Measurements from ENCODE around the gene C9orf50. TPM values are rescaled to one million over a fixed set of nuclear protein-coding genes. Genes with fewer than 3 reads are reported as not detected.

The C9orf50 gene
- total RNA-seq, 3 donors from 2014 or later, result not detected

DNA sequence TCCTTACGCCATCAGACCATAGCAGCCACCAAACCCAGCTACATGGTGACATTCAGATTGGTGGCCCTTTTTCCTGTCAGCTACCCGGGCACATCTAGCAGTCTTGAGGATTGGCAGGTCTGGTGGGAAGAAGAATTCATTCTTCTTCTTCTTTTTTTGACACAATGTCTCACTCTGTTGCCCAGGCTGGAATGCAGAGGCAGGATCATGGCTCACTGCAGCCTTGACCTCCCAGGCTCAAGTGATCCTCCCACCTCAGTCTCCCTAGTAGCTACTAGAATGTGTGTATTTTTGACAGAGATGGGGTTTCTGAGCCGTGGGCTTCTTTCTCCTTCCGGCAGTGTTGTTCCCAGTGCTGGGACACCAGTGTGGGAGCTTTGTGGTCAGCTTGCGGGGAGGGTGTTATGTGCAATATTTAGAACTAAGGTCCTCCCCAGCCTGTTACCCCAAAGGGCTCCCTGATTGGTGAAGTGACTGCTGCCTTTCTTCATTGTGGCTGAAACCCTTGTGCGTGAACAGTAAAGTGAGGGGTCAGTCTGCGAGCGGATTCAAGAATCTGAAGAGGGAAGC, 8.4 kb upstream of the C9orf50 start:
- peaks cover 8% of the 10 kb centered on the region for H3K36me3 Mint-ChIP-seq (ENCODE audit: insufficient read depth)
- no peaks in the 10 kb centered on the region for H3K27me3 Mint-ChIP-seq (ENCODE audit: low read depth)
- ATAC-seq (no peak), DNase-seq (no peak)
- H3K9me3 Mint-ChIP-seq, result no peaks in the 10 kb centered on the region
- peak overlapping the region; percentile 13 for H3K4me3 Mint-ChIP-seq
- H3K4me1 Mint-ChIP-seq (ENCODE audit: low read depth), result peaks cover 67% of the 10 kb centered on the region

DNA sequence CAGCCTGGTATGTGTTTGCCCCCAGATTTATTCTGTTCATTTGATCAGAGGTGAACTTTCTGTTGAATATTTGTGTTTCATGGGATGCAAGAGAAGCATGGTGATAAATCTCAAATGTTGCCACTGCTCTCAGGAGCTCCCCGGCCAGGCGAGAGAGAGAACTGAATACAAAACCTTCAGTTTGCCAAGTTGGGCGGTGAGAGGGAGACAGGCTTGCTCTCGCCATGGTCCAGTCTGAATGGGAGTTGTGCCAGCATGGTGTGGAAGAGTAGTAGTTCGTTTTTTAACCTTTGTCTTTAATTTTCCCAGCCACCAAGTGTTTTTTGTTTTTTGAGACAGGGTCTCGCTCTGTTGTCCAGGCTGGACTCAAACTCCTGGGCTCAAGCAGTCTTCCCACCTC, 7.8 kb upstream of the C9orf50 start:
- Mint-ChIP-seq H3K36me3 (ENCODE audit: insufficient read depth) (peaks cover 8% of the 10 kb centered on the region), H3K4me1 (ENCODE audit: low read depth) (peaks cover 71% of the 10 kb centered on the region)
- ATAC-seq, result no peak

DNA sequence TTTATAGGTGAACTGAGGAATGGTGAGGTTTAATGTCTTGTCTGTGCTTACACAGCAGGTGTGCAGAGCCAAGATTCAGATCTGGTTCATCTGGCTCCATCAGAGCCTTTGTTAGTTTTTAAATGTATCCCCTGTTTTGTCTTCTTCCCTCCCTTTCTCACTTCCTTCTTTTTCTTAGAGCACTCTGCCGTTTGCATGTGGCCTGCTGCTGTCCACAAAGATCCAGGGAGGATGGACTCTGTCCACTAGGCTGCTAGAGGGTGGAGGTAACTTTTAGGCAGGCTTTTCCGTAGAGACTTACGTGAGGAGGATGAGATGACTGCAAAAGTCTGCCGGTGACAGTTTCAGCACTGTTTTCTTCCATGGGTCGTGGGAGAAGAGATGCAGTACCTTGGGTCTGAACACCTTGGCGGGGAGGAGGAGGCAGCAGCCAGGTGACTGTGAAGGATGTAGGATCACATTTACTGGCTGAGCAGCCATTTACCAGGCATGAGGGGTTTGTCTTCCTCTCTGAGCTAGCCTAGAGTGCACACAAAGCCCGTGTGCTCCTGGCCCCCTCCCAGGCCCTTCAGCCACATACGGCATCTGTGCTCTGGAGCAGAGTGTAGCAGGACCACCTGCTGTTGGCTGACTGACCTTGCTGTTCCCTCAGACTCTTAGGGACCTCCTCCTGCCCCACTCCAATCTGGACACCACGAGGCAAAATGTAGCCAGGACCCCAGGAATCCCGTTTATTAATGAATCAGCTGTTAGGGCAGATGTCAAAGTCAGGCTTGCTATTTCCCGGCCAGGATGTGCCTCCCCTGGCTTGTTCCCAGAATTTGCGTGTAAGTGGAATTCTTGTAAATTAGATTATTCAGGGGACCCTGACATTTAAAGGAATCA, 6.9 kb upstream of the C9orf50 start:
- DNase-seq (no peak), ATAC-seq (no peak)
- H3K36me3 Mint-ChIP-seq (ENCODE audit: insufficient read depth), result peaks cover 8% of the 10 kb centered on the region
- peaks cover 71% of the 10 kb centered on the region for H3K4me1 Mint-ChIP-seq (ENCODE audit: low read depth)
- H3K27me3 Mint-ChIP-seq (ENCODE audit: low read depth), result no peaks in the 10 kb centered on the region
- H3K9me3 Mint-ChIP-seq, result no peaks in the 10 kb centered on the region
- peak overlapping the region; percentile 92 for H3K4me3 Mint-ChIP-seq

More for the DNA sequence above, 7.8 kb upstream of the C9orf50 start:
- no peaks in the 10 kb centered on the region for H3K9me3 Mint-ChIP-seq
- H3K4me3 Mint-ChIP-seq, result peak overlapping the region; percentile 38
- H3K27me3 Mint-ChIP-seq (ENCODE audit: low read depth), result no peaks in the 10 kb centered on the region
- DNase-seq, result no peak

DNA sequence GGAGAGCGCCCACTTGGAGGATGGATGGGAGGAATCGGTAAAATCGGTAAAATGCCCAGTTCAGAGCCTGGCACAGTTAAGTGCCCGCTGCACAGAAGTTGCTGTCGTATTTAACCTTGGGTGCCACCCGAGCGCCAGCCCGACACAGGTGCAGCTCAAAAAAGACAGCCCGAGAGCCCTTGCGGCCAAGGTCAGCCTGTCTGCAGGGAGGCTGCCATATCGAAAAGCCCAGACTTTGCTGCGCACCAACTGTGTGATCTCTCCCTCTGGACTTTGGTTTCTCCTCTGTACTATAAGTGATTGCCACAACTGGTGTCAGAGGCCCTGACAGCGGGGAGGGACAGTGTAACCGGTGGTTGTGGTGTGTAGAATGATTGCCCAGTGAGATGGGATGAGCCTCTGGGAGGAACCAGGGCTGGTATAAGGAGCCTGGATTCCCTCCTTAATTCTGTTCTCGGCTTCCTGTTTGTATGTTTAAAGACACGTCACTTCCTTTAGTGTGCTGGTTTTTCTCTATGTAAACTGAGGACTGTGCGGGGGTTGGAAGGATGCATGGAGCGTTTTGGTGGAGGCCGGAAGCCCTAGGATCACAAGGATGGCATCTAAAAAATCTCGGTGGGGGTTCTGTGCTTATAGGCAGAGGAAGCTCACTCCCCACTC, 5.9 kb upstream of the C9orf50 start:
- DNase-seq (no peak), ATAC-seq (peak; percentile 24 to 30)
- peaks cover 2% of the 10 kb centered on the region for H3K27me3 Mint-ChIP-seq (ENCODE audit: low read depth)
- H3K9me3 Mint-ChIP-seq, result no peaks in the 10 kb centered on the region
- H3K4me3 Mint-ChIP-seq, result peak overlapping the region; percentile 92
- peaks cover 8% of the 10 kb centered on the region for H3K36me3 Mint-ChIP-seq (ENCODE audit: insufficient read depth)
- peaks cover 64% of the 10 kb centered on the region for H3K4me1 Mint-ChIP-seq (ENCODE audit: low read depth)

GRCh38 chr9:129626079-129626624, 5.3 kb upstream of the C9orf50 start, which contains the start of gene NTMT1:
NTMT1 (plus strand) TSS chr9:129626163; CDS start chr9:129632704, 6,541 bp downstream.
- Mint-ChIP-seq H3K36me3 (ENCODE audit: insufficient read depth) (peaks cover 8% of the 10 kb centered on the region), H3K27me3 (ENCODE audit: low read depth) (peaks cover 8% of the 10 kb centered on the region), H3K9me3 (no peaks in the 10 kb centered on the region), H3K4me3 (peak within 1 kb of the TSS; percentile 92), H3K4me1 (ENCODE audit: low read depth) (peaks cover 59% of the 10 kb centered on the region)
- ATAC-seq, result peak; percentile 85 to 86
- peak; percentile 92 for DNase-seq

GRCh38 chr9:129624947-129625346, 4.0 kb upstream of the C9orf50 start:
- peak in 1 of 2 donors; percentile 12 for ATAC-seq
- Mint-ChIP-seq H3K27me3 (ENCODE audit: low read depth) (peaks cover 14% of the 10 kb centered on the region), H3K36me3 (ENCODE audit: insufficient read depth) (peaks cover 8% of the 10 kb centered on the region), H3K4me1 (ENCODE audit: low read depth) (peaks cover 52% of the 10 kb centered on the region), H3K9me3 (no peaks in the 10 kb centered on the region), H3K4me3 (peak overlapping the region; percentile 92)
- no peak for DNase-seq

DNA sequence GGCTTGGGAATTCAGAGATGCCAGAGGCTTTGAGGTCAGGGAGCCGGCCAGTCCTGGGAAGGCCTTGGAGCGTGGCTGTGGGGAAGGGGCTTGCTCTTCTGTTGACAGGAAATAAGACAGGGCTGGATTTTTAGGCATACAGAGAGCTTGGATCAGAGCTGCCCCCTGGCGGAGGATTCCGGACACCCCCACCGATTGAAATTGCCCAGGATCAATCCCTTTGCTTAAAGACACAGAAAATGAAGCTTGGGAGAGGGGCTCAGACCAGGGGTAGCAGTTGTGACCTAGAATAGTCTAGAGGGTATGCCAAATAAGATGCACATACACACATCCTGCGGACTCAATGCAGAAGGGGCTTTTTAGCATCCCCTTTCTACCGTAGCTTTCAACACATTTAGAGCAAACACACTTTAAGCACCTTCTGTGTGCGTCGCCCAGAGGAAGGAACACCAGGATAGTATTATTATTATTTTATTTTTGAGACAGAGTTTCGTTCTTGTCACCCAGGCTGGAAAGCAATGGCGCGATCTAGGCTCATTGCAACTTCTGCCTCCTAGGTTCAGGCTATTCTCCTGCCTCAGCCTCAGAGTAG, 3.4 kb upstream of the C9orf50 start:
- H3K9me3 Mint-ChIP-seq, result no peaks in the 10 kb centered on the region
- peak; percentile 69 for DNase-seq
- peak overlapping the region; percentile 92 for H3K4me3 Mint-ChIP-seq
- H3K36me3 Mint-ChIP-seq (ENCODE audit: insufficient read depth), result peaks cover 8% of the 10 kb centered on the region
- peaks cover 47% of the 10 kb centered on the region for H3K4me1 Mint-ChIP-seq (ENCODE audit: low read depth)
- no peak for ATAC-seq
- H3K27me3 Mint-ChIP-seq (ENCODE audit: low read depth), result peaks cover 19% of the 10 kb centered on the region

- H3K9me3 Mint-ChIP-seq, result no peaks in the 10 kb centered on the region
- peaks cover 6% of the 10 kb centered on the region for H3K36me3 Mint-ChIP-seq (ENCODE audit: insufficient read depth)
- no peak overlapping the region for H3K4me3 Mint-ChIP-seq
- peaks cover 40% of the 10 kb centered on the region for H3K4me1 Mint-ChIP-seq (ENCODE audit: low read depth)
- DNase-seq (no peak), ATAC-seq (no peak)
- peaks cover 24% of the 10 kb centered on the region for H3K27me3 Mint-ChIP-seq (ENCODE audit: low read depth)
Observed at GRCh38 chr9:129623331-129623730, 2.4 kb upstream of the C9orf50 start.

GRCh38 chr9:129619787-129620668, 873 bp downstream of the C9orf50 start:
- no peaks in the 10 kb centered on the region for H3K36me3 Mint-ChIP-seq (ENCODE audit: insufficient read depth)
- H3K27me3 Mint-ChIP-seq (ENCODE audit: low read depth), result peaks cover 24% of the 10 kb centered on the region
- peaks cover 18% of the 10 kb centered on the region for H3K4me1 Mint-ChIP-seq (ENCODE audit: low read depth)
- ATAC-seq (peak; percentile 44 to 49), DNase-seq (no peak)
- H3K9me3 Mint-ChIP-seq, result no peaks in the 10 kb centered on the region
- H3K4me3 Mint-ChIP-seq, result no peak overlapping the region

DNA sequence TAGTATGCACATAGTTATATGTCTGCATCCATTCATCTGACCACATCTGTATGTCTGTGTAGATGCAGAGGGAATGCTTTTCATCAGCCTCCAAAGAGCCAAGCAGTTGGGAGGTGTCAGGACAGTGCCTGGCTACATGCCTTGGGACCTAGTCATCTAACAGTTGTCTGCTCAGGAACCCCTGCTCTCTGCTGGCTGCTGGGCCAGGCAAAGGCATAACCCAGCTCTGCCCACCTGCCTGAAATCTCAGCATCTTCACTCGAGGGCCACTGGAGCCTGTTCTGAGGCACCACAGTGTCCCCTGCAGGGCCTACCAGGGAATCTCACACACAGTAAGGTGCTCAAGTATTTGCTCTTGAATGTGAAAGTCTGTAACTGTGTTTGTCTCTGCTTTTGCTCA, 3.7 kb downstream of the C9orf50 start:
- H3K27me3 Mint-ChIP-seq (ENCODE audit: low read depth), result peaks cover 24% of the 10 kb centered on the region
- H3K4me1 Mint-ChIP-seq (ENCODE audit: low read depth), result peaks cover 8% of the 10 kb centered on the region
- H3K9me3 Mint-ChIP-seq, result no peaks in the 10 kb centered on the region
- DNase-seq (no peak), ATAC-seq (peak in 1 of 2 donors; percentile 27)
- no peak overlapping the region for H3K4me3 Mint-ChIP-seq
- no peaks in the 10 kb centered on the region for H3K36me3 Mint-ChIP-seq (ENCODE audit: insufficient read depth)

DNA sequence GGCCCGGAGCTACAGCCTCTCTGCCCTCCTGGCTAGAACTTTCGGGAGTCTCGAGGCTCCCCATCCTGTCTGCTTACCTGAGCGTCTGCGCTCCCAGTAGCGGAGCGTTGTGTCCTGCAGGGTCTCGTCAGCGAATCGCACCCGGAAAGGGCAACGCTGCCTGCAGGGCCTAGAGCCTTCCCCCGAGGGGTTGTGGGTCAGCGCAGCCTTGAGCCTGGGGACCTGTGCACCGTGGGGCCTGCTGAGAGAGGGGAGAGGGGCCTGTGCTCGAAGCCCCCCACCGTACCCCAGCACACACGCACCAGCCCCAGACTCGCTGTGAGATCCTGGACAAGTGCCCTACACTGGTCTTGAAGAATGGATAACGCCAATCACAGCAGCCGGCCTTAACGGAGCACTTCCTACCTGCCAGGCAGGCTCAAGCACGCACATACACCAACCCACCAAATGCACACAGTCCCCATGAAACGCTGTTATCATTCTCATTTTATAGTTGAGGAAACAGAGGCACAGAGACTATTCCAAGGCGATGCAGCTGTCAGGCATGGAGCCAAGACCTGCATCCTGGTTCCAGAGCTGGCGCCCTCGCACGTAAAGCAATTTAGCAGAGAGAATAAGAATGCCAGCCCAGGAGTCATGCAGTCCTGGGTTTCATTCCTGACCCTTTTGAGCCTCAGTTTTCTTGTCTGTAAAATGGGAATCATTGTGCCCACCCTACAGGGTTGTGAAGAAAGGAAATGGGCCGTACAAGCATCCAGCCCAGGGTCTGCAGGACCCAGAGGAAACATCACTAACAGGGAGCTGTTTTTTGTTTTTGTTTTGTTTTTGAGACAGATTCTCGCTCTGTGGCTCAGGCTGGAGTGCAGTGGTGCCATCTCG, 5.3 kb downstream of the C9orf50 start:
- H3K36me3 Mint-ChIP-seq (ENCODE audit: insufficient read depth), result no peaks in the 10 kb centered on the region
- peaks cover 11% of the 10 kb centered on the region for H3K27me3 Mint-ChIP-seq (ENCODE audit: low read depth)
- H3K9me3 Mint-ChIP-seq, result no peaks in the 10 kb centered on the region
- H3K4me1 Mint-ChIP-seq (ENCODE audit: low read depth), result peaks cover 9% of the 10 kb centered on the region
- no peak for ATAC-seq
- H3K4me3 Mint-ChIP-seq, result no peak overlapping the region
- DNase-seq, result no peak

GRCh38 chr9:129614932-129615331, 6.0 kb downstream of the C9orf50 start:
- ATAC-seq (no peak), DNase-seq (no peak)
- Mint-ChIP-seq H3K9me3 (no peaks in the 10 kb centered on the region), H3K4me1 (ENCODE audit: low read depth) (peaks cover 9% of the 10 kb centered on the region), H3K4me3 (no peak overlapping the region), H3K36me3 (ENCODE audit: insufficient read depth) (no peaks in the 10 kb centered on the region), H3K27me3 (ENCODE audit: low read depth) (peaks cover 10% of the 10 kb centered on the region)

Measured in activated T-cell treated with anti-CD3 and anti-CD28 coated beads, Interleukin-2, amount 50 U/mL, for 4 hours (primary cell).